ENCODE data around the gene FAF1. TPM values are rescaled to one million over a fixed set of nuclear protein-coding genes. Genes with fewer than 3 reads are reported as not detected.
"Not testable (repeated sequence)": the region's sequence is repeated elsewhere in the genome, so short reads cannot be mapped to it uniquely, and the experiment has no call there.

Gene FAF1
- total and polyA plus RNA-seq, 2 donors (not counting 1 experiment from before 2014, with no cell fraction given), result 39.6 to 40.0 TPM

- no peaks in the 10 kb centered on the region for H3K79me2 ChIP-seq (ENCODE audit: control insufficient read depth, insufficient read depth, low read length)
- no peaks in the 10 kb centered on the region for H3K4me1 ChIP-seq (ENCODE audit: control insufficient read depth, extremely low read depth, insufficient read depth, low read length)
- peak; percentile 18 to 53 for DNase-seq (ENCODE audit: low read depth in 2 of 2)
- TF ChIP-seq CTCF (conservative IDR thresholded peaks at IDR 0.05 in 1 of 2, IDR thresholded peaks at IDR 0.05 in 1 of 2; ENCODE audit: low read depth in 1 of 2, low read length in 2 of 2) (peak; percentile 31 to 53), EZH2 (IDR thresholded peaks at IDR 0.05; ENCODE audit: low read length, missing control alignments) (no peak)
- H3K9ac ChIP-seq (ENCODE audit: insufficient read depth, low read length), result no peak overlapping the region
- no peaks in the 10 kb centered on the region for H3K27me3 ChIP-seq (ENCODE audit: control insufficient read depth, insufficient read depth, low read length)
- no peak overlapping the region for H3K4me3 ChIP-seq (replicated peaks in 1 of 4; ENCODE audit: control extremely low read depth in 1 of 4, insufficient read depth in 1 of 4, low read depth in 3 of 4, low read length in 4 of 4)
- H3K36me3 ChIP-seq (ENCODE audit: control insufficient read depth, insufficient read depth, low read length), result no peaks in the 10 kb centered on the region
- no peaks in the 10 kb centered on the region for H3K9me3 ChIP-seq (ENCODE audit: control insufficient read depth, insufficient read depth, low read depth, low read length)
- no peak overlapping the region for H2AFZ ChIP-seq (ENCODE audit: low read length)
- H3K27ac ChIP-seq (ENCODE audit: insufficient read depth, low read length), result no peak overlapping the region
- H4K20me1 ChIP-seq (ENCODE audit: control insufficient read depth, extremely low read depth, insufficient read depth, low read length), result no peaks in the 10 kb centered on the region
- no peak overlapping the region for H3K4me2 ChIP-seq (ENCODE audit: extremely low read depth, insufficient read depth, low read length)
Observed at GRCh38 chr1:50735443-50735842, 224.6 kb downstream of the FAF1 start.

DNA sequence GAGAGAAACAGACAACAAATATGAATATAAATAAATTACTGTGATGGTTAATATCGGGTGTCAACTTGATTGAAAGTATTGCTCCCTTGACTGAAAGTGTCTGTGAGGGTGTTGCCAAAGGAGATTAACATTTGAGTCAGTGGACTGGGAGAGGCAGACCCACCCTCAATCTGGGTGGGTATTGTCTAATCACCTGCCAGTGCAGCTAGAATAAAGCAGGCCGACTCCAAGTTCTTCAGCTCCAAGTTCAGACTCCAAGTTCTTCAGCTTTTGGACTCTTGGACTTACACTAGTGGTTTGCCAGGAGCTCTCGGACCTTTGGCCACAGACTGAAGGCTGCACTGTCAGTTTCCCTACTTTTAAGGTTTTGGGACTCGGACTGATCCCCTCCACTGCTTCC lies 232.5 kb downstream of the FAF1 start:
- DNase-seq (ENCODE audit: low read depth in 2 of 2); H3K9me3 ChIP-seq (ENCODE audit: control insufficient read depth, insufficient read depth, low read depth, low read length); H3K79me2 ChIP-seq (ENCODE audit: control insufficient read depth, insufficient read depth, low read length); H3K27ac ChIP-seq (ENCODE audit: insufficient read depth, low read length); H3K36me3 ChIP-seq (ENCODE audit: control insufficient read depth, insufficient read depth, low read length); H3K4me1 ChIP-seq (ENCODE audit: control insufficient read depth, extremely low read depth, insufficient read depth, low read length); H3K4me2 ChIP-seq (ENCODE audit: extremely low read depth, insufficient read depth, low read length); H3K4me3 ChIP-seq (replicated peaks in 1 of 4; ENCODE audit: control extremely low read depth in 1 of 4, insufficient read depth in 1 of 4, low read depth in 3 of 4, low read length in 4 of 4); H2AFZ ChIP-seq (ENCODE audit: low read length); H4K20me1 ChIP-seq (ENCODE audit: control insufficient read depth, extremely low read depth, insufficient read depth, low read length); H3K27me3 ChIP-seq (ENCODE audit: control insufficient read depth, insufficient read depth, low read length); H3K9ac ChIP-seq (ENCODE audit: insufficient read depth, low read length): not testable (repeated sequence)

- no peaks in the 10 kb centered on the region for H3K27me3 ChIP-seq (ENCODE audit: control insufficient read depth, insufficient read depth, low read length)
- no peak for DNase-seq (ENCODE audit: low read depth in 2 of 2)
- no peak overlapping the region for H2AFZ ChIP-seq (ENCODE audit: low read length)
- H3K79me2 ChIP-seq (ENCODE audit: control insufficient read depth, insufficient read depth, low read length), result no peaks in the 10 kb centered on the region
- H3K4me3 ChIP-seq (replicated peaks in 1 of 4; ENCODE audit: control extremely low read depth in 1 of 4, insufficient read depth in 1 of 4, low read depth in 3 of 4, low read length in 4 of 4), result no peak overlapping the region
- TF ChIP-seq EZH2 (IDR thresholded peaks at IDR 0.05; ENCODE audit: low read length, missing control alignments) (no peak), CTCF (conservative IDR thresholded peaks at IDR 0.05 in 1 of 2, IDR thresholded peaks at IDR 0.05 in 1 of 2; ENCODE audit: low read depth in 1 of 2, low read length in 2 of 2) (no peak)
- H3K9me3 ChIP-seq (ENCODE audit: control insufficient read depth, insufficient read depth, low read depth, low read length), result no peaks in the 10 kb centered on the region
- H3K36me3 ChIP-seq (ENCODE audit: control insufficient read depth, insufficient read depth, low read length), result no peaks in the 10 kb centered on the region
- H3K27ac ChIP-seq (ENCODE audit: insufficient read depth, low read length), result no peak overlapping the region
- no peak overlapping the region for H3K9ac ChIP-seq (ENCODE audit: insufficient read depth, low read length)
- H3K4me2 ChIP-seq (ENCODE audit: extremely low read depth, insufficient read depth, low read length), result no peak overlapping the region
- H3K4me1 ChIP-seq (ENCODE audit: control insufficient read depth, extremely low read depth, insufficient read depth, low read length), result no peaks in the 10 kb centered on the region
- H4K20me1 ChIP-seq (ENCODE audit: control insufficient read depth, extremely low read depth, insufficient read depth, low read length), result no peaks in the 10 kb centered on the region
Observed at GRCh38 chr1:50724626-50725286, 235.3 kb downstream of the FAF1 start.
